CD4-positive, alpha-beta T cell treated with Interleukin-4 for 1 hour (primary cell): ENCODE data around the gene ZNF277.

Experiments used
- DNase-seq, 2 donors: peaks; one replicate each; pipeline ENCODE4 v3.0.0-alpha.2; 2020 to 2022

The ZNF277 gene

DNA sequence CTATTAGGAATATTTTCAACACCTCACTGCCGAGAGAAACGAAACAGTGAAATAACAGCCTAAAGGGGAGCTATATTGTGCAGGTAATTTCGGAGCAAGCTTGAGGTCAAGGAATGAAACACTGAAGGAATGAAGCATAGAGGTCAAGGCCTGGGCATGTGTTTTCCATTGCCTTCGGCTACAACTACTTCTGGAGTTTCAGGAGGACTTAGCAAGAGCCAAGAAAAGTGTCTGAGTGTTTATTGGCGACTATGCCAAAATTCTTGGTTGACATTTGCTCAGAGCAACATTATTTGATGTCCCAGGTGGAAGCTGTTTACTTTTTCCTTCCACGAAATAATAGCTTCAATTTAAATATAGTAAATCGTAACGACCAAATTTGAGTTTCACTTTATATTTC is 154.2 kb downstream of the ZNF277 start:
- no peak for DNase-seq

DNA sequence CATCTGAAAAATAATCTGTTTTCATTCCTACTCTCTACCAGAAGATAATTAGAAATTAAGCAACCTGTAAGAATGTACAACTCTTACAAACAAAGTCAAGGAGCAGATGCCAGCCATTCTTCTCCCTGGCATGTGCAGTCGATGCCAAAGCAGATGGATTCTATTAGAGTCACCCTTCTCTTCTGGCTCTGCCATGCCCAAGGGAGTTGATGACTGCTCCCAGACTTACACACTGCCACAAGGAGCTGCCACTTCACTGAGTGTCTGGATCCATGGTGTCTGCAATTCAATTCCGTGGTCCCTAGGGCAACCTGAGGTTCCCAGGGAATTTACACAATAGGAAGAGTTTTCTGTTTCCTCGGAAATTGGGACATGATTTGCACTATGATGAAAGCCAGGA is 154.7 kb downstream of the ZNF277 start:
- DNase-seq = no peak

DNA sequence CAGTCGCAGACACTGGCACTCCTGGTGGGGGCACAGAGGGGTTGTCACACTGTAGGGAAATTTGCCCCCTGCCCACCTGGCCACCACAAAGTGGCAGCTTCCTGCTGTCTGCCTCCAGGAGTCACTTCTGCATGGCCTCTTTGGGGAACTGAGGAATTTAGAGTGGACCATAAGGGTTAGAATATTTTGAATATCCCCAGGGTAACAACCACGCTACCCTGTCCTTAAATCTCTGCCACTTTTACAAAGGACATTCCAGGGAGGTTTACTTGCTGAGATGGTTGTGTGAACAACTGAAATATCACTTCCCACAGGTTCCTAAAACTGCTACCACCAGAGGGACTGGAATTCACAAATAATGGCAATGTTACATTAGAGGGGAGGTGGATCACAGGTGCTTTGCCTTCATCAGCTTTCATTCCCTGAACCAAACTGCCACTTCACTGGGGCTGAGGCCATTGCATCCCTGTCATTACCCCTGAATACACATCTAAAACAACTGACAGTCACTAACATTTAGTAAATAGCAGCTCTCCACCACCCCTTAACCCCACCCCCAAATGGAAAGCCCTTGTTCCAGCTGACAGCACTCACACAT is 155.7 kb downstream of the ZNF277 start:
- no peak for DNase-seq

DNA sequence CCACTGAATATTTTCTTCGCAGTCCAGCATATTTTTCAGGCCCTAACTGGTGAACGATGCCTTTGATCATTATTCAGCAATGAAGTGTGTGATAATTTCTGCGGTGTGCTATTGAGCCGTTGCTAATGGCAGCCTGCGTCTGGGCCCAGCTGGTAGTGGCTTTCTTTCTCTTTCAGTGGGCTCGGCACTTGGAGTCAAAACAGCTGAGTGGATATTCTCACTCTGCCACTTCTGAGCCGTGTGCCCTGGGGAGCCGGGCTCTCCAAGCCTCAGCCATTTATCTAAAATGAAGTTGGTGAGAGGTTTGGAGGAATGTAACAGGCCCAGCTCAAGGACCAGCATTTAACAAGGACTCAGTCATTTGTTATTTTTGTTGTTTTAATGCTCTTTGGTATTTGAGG is 156.2 kb downstream of the ZNF277 start:
- DNase-seq = no peak

DNA sequence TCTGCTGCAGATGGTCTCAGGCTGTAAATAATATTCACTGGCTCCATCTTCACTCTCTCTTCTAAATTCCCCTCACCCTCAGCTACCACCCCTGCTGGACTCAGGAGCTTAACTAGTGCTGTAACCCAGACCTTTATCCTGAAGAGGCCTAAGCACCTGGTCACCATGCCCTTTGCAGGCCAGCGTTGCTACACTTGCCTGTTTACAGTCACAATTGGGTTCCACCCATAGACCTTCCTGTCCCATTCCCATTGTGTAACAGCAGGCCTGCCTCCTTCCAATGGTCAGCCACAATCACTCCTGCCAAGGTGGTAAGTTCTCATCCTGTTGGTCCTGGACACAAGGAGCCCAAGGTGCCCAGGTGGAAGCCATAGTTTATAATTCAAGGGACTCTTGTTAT is 157.9 kb downstream of the ZNF277 start:
- DNase-seq = no peak

DNA sequence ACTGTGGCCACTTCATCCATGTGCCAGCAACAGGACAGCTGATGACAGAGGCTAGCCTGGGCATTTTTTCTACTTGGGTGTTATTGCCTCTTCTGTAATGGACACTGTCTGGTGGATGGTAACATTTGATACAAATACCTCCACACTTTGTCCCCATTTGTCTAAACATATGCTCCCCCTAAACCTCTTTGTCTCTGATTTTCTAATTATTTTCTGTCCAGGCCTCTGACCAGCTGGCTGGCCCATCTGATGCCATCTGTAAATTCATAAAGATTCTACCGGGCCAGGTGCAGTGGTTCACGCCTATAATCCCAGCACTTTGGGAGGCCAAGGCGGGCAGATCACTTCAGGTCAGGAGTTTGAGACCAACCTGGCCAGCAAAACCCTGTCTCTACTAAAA is 159.1 kb downstream of the ZNF277 start:
- DNase-seq = no peak

DNA sequence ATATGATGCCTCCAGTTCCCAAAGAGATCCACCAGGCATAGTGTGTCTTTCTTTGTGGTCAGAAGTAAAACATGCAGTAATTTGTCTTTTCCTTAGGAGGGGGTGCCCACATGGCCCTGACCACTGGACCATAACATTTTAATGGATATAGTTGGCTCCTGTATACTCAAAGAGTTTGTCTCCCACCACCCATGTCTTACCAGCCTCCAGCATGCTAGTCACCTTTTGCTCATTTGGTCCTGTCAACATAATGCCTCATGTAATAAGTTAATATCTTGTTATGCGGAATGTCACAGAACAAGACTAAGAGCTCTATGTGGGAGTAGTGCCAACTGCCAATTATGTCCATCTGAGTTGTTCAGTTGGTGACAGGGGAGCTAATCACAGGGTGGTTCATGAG is 160.4 kb downstream of the ZNF277 start:
- no peak for DNase-seq

DNA sequence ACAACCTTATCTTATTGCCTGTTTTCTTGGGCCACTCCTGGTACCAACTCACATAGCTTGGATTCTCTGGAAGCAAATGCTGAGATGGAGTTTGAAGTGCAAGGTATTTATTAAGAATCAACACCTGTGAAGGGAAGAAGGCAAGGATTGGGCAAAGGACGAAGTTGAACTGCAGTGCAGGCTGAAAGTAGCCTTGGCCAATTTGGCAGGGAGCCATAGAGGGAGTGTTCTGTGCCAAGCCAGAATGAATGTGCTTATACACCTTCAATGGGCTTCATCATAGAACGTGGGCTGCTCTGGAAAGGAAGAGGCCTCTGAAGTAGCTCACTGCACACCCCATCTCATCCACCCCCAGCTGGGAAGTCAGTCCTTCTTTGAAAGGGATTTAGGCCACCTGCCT is 163.9 kb downstream of the ZNF277 start:
- DNase-seq = no peak

DNA sequence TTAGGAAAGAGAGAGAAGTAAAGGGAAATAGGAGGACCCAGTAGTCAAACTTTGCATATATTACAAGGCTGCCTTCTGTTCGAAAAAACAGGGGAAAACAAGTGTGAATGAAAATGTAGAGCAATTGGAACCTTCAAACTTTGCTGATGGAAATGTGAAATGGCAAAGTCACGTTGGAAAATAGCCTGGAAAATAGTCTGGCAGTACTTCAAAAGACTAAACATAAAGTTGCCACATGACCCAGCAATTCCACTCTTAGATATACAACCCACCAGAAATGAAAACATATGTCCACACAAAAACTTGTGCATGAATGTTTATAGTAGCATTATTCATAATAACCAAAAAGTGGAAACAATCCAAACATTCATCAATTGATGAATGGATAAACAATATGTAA is 165.2 kb downstream of the ZNF277 start:
- no peak for DNase-seq

DNA sequence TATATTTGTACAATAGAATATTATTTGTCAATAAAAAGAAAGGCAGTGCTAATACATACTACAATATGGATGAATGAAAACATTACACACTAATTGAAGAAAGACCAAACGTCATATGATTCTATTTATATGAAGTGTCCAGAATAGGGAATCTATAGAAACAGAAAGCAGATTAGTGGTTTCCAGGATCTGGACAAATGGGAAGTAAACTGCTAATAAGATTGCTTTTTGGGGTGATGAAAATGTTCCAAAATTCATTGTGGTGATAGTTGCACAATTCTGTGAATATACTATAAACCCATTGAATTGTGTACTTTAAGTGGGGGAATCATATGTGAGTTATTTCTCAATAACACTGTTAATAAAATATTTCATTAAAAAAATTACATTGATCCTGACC is 165.6 kb downstream of the ZNF277 start:
- DNase-seq = no peak

DNA sequence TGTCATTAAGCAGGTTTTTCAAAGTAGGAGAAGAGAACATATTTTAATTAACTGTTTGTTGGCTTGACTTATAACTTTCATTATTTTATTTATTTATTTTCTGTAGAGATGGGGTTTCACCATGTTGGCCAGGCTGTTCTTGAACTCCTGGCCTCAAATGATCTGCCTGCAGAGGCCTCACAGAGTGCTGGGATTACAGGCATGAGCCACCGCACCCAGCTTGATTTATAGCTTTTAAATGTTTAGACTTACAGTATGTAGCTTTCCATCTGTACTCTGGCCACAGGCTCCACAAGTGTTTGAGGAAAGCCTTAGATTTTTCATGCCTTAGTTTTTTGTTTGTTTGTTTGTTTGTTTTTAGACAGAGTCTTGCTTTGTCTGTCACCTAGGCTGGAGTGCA is 171.1 kb downstream of the ZNF277 start:
- no peak for DNase-seq

DNA sequence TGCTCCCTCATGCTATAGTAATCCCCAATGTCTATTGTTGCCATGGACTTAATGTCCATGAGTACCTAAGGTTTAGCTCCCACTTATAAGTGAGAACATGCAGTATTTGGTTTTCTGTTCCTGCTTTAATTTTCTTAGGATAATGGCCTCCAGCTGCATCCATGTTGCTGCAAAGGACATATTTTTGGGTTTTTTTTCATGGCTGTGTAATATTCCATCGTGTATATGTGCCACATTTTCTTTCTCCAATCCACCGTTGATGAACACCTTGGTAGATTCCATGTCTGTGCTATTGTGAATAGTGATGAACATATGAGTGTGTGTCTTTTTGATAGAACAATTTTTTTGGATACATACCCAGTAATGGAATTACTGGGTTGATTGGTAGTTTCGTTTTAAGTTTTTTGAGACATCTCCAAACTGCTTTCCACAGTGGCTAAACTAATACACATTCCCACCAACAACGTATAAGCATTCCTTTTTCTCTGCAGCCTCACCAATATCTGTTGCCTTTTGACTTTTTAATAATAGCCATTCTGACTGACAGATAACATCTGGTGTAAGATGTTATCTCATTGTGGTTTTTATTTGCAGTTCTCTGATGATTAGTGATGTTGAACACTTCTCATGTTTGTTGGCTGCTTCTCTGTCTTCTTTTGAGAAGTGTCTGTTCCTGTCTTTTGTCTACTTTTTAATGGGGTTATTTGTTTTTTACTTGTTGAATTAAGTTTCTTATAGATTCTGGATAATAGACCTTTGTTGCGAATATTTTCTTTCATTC is 175.0 kb downstream of the ZNF277 start:
- no peak for DNase-seq

DNA sequence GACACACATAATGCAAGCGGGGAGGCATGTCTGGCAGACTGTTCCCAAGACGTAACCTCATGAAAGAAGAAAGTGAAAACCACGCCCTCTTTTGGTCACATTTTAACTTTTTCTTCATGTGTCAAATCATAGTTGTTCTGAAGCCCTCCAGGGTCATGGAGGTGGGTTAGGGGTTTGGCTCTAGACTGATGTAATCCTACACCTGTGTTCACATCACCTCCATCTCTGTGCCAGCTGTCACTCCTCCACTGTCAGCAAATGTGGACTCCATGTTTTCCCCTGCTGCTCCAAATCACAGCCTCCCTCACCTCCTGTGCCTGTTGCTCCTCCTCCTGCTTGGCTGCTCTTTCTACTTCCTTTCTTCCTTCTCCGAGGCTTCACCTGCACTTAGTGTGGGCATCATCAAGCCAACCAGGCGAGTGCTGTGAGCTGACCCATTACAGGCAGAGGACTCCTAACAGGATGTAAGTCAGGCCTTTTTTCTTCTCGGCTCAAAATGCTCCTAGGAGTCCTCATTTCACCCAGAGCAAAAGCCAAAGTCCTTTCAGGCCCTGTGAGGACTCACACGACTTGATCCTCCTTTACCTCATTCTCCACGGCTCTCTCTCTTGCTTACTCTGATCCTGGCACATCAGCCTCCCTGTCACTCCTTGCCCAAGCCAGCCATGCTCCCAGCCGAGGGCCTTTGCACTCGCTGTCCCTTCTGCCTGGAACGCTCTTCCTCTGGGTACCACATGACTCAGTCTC is 177.3 kb downstream of the ZNF277 start:
- peak in 1 of 2 donors; percentile 10 for DNase-seq

DNA sequence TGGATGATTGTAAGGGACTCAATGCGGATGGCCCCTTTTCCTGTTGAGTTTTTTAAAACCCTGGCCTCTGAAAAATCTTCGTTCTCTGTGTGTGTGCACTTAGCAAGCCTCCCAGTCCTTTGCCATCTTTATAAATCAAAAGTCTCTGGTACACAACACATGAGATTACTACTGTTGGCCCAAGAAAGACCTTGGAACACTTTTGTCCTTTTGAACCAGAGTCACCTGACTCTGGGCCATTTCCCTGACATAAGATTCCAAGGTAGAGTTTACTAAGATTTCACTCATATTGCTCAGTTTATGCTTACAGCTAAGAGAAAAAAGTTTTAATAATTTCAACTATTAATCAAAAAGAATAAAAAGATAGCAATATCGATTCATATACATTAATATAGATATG is 179.0 kb downstream of the ZNF277 start:
- DNase-seq = no peak

DNA sequence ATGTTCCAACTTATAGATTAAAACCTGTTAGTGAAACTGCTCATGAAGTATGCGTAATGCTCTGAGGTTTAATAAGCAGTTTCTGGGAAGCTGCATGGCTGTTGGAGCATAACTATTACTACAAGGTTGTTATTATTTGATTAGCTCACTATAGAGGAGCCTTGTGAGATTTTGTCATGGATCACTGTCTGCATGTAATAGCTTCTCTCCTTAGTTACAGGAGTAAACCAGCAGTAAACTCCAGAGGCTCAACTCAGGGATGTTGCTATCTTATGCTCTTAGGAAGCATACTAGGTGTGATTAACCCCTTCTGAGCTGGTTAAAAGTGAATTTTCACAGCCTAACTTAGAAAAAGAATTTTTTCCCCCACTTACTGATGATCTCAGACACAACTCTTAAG is 180.1 kb downstream of the ZNF277 start:
- DNase-seq = no peak

DNA sequence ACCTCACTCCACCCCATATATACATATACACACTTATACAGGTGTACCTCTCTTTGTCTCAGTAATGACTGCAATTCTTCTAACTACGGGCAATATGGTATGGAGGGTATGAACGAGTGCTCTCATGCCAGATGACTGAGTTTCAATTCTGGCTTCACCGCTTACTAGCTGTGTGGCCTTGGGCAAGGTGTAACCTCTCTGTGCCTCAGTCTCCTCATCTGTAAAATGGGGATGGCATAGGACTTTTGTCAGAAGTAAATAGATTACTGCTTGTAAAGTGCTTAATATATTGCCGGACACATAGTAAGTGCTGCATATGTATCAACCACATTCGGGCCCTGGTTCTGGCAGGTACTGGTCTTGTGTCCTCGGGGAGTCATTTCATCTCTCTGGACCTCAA is 183.7 kb downstream of the ZNF277 start:
- no peak for DNase-seq

DNA sequence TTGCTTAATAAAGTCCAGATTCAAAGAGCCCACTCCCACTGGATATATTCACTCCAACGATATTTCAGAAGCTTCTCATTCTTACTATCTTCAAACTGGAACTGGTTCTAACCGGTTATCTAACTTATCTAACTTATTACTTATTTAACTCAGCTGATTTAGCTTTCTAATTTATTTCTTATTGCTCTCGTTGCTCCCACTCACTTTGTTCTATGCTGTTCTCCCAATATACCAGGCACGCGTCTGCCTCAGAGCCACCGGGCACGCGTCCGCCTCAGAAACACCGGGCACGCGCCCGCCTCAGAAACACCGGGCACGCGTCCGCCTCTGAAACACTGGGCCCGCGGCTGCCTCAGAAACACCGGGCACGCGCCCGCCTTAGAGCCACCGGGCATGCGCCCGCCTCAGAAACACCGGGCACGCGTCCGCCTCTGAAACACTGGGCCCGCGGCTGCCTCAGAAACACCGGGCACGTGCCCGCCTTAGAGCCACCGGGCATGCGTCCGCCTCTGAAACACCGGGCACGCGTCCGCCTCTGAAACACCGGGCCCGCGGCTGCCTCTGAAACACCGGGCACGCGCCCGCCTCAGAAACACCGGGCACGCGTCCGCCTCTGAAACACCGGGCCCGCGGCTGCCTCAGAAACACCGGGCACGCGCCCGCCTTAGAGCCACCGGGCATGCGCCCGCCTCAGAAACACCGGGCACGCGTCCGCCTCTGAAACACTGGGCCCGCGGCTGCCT is 184.8 kb downstream of the ZNF277 start:
- peak; percentile 56 to 62 for DNase-seq

DNA sequence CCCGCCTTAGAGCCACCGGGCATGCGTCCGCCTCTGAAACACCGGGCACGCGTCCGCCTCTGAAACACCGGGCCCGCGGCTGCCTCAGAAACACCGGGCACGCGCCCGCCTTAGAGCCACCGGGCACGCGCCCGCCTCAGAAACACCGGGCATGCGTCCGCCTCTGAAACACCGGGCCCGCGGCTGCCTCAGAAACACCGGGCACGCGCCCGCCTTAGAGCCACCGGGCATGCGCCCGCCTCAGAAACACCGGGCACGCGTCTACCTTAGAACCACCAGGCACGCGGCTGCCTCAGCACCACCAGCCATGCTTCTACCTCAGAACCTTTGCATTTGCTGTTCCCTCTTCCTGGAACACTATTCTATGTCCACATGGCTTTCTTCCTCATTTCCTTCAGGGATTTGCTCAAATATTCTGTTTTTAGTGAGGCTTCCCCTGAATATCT is 185.4 kb downstream of the ZNF277 start:
- peak; percentile 79 to 80 for DNase-seq
